GM23248 (cell line): ENCODE measurements around the gene INKA2.

ENCODE experiments used
- EZH2 ChIP-seq: fragments of 200-600 bp; sonication (generic); IDR thresholded peaks from 2 replicates; pipeline ENCODE4 v1.6.1; 2018; ENCODE audit warnings: antibody characterized with exemption, mild to moderate bottlenecking; ENCODE audit not compliant: insufficient read depth, poor library complexity, severe bottlenecking
- EZH2phosphoT487 ChIP-seq: fragments of 200-600 bp; sonication (generic); IDR thresholded peaks from 2 replicates; pipeline ENCODE4 v1.6.1; 2018; ENCODE audit warnings: antibody characterized with exemption, moderate library complexity, mild to moderate bottlenecking, low read depth; ENCODE audit not compliant: insufficient read depth

- TF ChIP-seq EZH2phosphoT487 (no peak), EZH2 (no peak)
Measured at GRCh38 chr1:111761717-111762116, 22.5 kb upstream of the INKA2 start.
